Right atrium auricular region (tissue), 2 donors: ENCODE data around the gene NFYA. TPM values are rescaled to one million over a fixed set of nuclear protein-coding genes. Genes with fewer than 3 reads are reported as not detected.

Source experiments
- total RNA-seq, 2 donors: library from RNA; depleted of rRNA; stranded (reverse); fragments of >200 nt; gene quantifications; one replicate each; pipeline ENCODE4 v1.1.0, GENCODE V29; 2016

Gene NFYA
- total RNA-seq, 2 donors from 2014 or later, result 8.2 to 9.9 TPM

Other genes with a start within 250 kb of the NFYA start
- gene UNC5CL, start 33.8 kb upstream of the NFYA start, total RNA-seq, result under 1 TPM; 0.43 to 0.96 TPM
- gene TSPO2, start 30.5 kb upstream of the NFYA start, total RNA-seq, result not detected
- 100 to 1,000 TPM; 130 to 245 TPM for gene APOBEC2, start 19.8 kb upstream of the NFYA start, total RNA-seq
- 10 to 100 TPM in 1 of 2 donors, 1 to 10 TPM in 1; 9.4 to 13.4 TPM for gene OARD1, start 618 bp upstream of the NFYA start, total RNA-seq
- not detected for gene TREML1, start 81.4 kb downstream of the NFYA start, total RNA-seq
- 1 to 10 TPM; 1.6 to 7.0 TPM for gene TREM2, start 90.1 kb downstream of the NFYA start, total RNA-seq
- gene TREML2, start 128.2 kb downstream of the NFYA start, total RNA-seq, result under 1 TPM in 1 of 2 donors, not detected in 1; 0.12 TPM
- not detected for gene TREML4, start 155.4 kb downstream of the NFYA start, total RNA-seq
- gene TREM1, start 213.7 kb downstream of the NFYA start, total RNA-seq, result 1 to 10 TPM in 1 of 2 donors, not detected in 1; 2.9 TPM